ENCODE measurements around the gene HCK. TPM values are rescaled to one million over a fixed set of nuclear protein-coding genes. Genes with fewer than 3 reads are reported as not detected.
A peak's percentile ranks its signal among the peaks of the same experiment; 100 is the strongest.
"Not testable (repeated sequence)": the region's sequence is repeated elsewhere in the genome, so short reads cannot be mapped to it uniquely, and the experiment has no call there.

Gene HCK
- total RNA-seq, 1 donor from 2014 or later = not detected

DNA sequence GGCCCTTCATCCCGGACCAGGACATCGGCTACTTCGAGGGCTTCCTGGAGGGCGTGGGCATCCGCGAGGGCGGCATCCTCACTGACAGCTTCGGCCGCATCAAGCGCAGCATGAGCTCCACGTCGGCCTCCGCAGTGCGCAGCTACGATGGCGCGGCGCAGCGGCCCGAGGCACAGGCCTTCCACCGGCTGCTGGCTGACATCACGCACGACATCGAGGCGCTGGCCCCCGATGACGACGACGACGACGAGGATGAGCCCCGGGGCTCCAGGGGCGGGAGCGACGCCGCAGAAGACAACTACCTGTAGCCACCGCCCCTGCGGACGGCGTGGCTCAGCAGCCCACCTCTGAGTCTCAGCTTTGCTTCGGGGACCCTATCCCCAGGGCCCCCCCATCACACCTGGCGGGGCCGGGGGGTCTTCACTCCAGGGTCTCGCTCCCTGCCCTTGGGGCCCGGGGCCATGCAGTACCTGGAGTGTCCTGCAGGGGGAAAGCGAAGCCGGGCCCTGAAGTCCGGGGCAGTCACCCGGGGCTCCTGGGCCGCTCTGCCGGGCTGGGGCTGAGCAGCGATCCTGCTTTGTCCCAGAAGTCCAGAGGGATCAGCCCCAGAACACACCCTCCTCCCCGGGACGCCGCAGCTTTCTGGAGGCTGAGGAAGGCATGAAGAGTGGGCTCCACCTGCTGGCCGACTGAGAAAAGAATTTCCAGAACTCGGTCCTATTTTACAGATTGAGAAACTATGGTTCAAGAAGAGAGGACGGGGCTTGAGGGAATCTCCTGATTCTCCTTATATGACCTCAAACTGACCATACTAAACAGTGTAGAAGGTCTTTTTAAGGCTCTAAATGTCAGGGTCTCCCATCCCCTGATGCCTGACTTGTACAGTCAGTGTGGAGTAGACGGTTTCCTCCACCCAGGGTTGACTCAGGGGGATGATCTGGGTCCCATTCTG, 20.8 kb upstream of the HCK start:
- H3K4me1 Mint-ChIP-seq = no peaks in the 10 kb centered on the region
- no peak overlapping the region for H3K27ac Mint-ChIP-seq (ENCODE audit: unreplicated experiment)
- TF ChIP-seq, protein P1, sequence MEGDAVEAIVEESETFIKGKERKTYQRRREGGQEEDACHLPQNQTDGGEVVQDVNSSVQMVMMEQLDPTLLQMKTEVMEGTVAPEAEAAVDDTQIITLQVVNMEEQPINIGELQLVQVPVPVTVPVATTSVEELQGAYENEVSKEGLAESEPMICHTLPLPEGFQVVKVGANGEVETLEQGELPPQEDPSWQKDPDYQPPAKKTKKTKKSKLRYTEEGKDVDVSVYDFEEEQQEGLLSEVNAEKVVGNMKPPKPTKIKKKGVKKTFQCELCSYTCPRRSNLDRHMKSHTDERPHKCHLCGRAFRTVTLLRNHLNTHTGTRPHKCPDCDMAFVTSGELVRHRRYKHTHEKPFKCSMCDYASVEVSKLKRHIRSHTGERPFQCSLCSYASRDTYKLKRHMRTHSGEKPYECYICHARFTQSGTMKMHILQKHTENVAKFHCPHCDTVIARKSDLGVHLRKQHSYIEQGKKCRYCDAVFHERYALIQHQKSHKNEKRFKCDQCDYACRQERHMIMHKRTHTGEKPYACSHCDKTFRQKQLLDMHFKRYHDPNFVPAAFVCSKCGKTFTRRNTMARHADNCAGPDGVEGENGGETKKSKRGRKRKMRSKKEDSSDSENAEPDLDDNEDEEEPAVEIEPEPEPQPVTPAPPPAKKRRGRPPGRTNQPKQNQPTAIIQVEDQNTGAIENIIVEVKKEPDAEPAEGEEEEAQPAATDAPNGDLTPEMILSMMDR (conservative IDR thresholded peaks at IDR 0.05) = peak; percentile 100
- no peaks in the 10 kb centered on the region for H3K36me3 Mint-ChIP-seq (ENCODE audit: low read depth)
- H3K9me3 Mint-ChIP-seq = no peaks in the 10 kb centered on the region
- H3K27me3 Mint-ChIP-seq (ENCODE audit: low read depth) = peaks cover 82% of the 10 kb centered on the region
- peak; percentile 83 for DNase-seq (ENCODE audit: low read depth, low spot score)
- H3K4me3 Mint-ChIP-seq = no peak overlapping the region

- Mint-ChIP-seq H3K9me3 (no peaks in the 10 kb centered on the region), H3K27me3 (ENCODE audit: low read depth) (peaks cover 88% of the 10 kb centered on the region), H3K36me3 (ENCODE audit: low read depth) (no peaks in the 10 kb centered on the region), H3K4me1 (no peaks in the 10 kb centered on the region), H3K27ac (ENCODE audit: unreplicated experiment) (no peak overlapping the region), H3K4me3 (no peak overlapping the region)
- TF ChIP-seq, protein P1 (conservative IDR thresholded peaks at IDR 0.05) = no peak
- no peak for DNase-seq (ENCODE audit: low read depth, low spot score)
These were observed 18.7 kb upstream of the HCK start for GRCh38 chr20:32033316-32033715.

DNA sequence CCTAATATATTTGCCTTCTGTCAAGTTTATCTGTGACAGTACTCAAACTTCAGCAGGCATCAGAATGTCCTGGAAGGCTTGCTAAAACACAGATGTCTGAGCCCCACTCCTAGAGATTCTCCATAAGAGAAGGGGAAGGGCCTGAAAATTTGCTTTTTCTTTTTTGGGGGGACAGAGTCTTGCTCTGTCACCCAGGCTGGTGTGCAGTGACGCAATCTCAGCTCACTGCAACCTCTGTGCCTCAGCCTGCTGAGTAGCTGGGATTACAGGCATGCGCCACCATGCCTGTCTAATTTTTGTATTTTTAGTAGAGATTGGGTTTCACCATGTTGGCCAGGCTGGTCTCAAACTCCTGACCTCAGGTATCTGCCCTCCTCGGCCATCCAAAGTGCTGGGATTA, 18.3 kb upstream of the HCK start:
- not testable (repeated sequence) for H3K4me1 Mint-ChIP-seq; H3K27ac Mint-ChIP-seq (ENCODE audit: unreplicated experiment); DNase-seq (ENCODE audit: low read depth, low spot score); H3K36me3 Mint-ChIP-seq (ENCODE audit: low read depth); H3K4me3 Mint-ChIP-seq; H3K9me3 Mint-ChIP-seq
- peaks cover 84% of the 10 kb centered on the region for H3K27me3 Mint-ChIP-seq (ENCODE audit: low read depth)

DNA sequence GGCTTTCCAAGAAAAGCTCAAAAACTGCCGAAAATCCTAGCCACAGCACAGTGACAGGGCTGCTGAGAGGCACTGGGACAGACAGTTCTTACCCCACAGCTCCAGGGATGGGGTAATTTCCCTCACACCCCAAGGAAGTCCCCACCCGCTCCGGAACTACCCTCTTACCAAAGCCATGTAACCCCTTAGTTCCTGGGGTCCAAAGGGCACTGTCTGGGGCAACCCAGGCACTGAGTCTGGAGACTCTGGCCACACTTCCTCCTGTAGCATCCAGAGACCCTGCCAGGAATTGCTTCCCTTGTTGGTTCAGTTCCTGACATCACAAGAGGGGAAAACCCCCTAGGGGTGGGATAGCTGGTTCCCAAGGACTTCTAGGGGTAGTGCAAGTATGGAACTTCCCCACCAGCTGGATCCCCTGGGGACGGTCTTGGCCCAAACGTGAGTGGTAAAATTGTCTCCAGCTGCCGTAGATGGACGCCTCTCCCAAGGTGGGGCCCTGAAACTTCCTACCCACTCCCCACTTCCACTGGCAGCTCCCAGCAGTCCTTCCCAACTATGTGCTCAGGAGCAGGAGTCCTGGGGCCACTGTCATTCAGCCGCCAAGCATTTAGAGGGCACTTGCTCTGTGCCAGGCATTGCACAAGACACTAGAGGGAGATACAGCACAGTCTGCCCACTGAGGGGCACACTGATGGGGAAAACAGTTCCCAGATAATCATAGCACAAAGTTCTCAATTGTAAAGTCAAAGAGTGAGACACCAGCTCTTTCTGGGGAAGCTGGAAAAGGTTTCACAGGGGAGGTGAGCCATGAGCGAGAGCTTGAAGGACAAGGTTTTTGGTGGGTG, 17.2 kb upstream of the HCK start:
- Mint-ChIP-seq H3K27ac (ENCODE audit: unreplicated experiment) (no peak overlapping the region), H3K36me3 (ENCODE audit: low read depth) (no peaks in the 10 kb centered on the region), H3K9me3 (no peaks in the 10 kb centered on the region), H3K4me1 (no peaks in the 10 kb centered on the region), H3K27me3 (ENCODE audit: low read depth) (peaks cover 86% of the 10 kb centered on the region), H3K4me3 (no peak overlapping the region)
- TF ChIP-seq, protein P1 (conservative IDR thresholded peaks at IDR 0.05) = no peak
- no peak for DNase-seq (ENCODE audit: low read depth, low spot score)

GRCh38 chr20:32035426-32035779, 16.6 kb upstream of the HCK start:
- H3K27ac Mint-ChIP-seq (ENCODE audit: unreplicated experiment) = no peak overlapping the region
- no peaks in the 10 kb centered on the region for H3K9me3 Mint-ChIP-seq
- H3K4me3 Mint-ChIP-seq = no peak overlapping the region
- TF ChIP-seq, protein P1 (conservative IDR thresholded peaks at IDR 0.05) = no peak
- no peaks in the 10 kb centered on the region for H3K4me1 Mint-ChIP-seq
- peaks cover 82% of the 10 kb centered on the region for H3K27me3 Mint-ChIP-seq (ENCODE audit: low read depth)
- DNase-seq (ENCODE audit: low read depth, low spot score) = no peak
- H3K36me3 Mint-ChIP-seq (ENCODE audit: low read depth) = no peaks in the 10 kb centered on the region
